Duodenal mucosa (tissue), 2 donors: ENCODE data around the gene SCRG1.

ENCODE experiments used
- H3K27ac ChIP-seq: one replicate; pipeline ENCODE4 v1.7.0; 2013; ENCODE audit warnings: low read depth, low read length
- H3K27me3 ChIP-seq, 2 donors: one replicate each; pipeline ENCODE4 v1.7.0; 2013; ENCODE audit warnings: low read length in 2 of 2, control low read depth in 1 of 2; ENCODE audit not compliant: insufficient read depth in 2 of 2, control insufficient read depth in 1 of 2
- H3K36me3 ChIP-seq, 2 donors: one replicate each; pipeline ENCODE4 v1.7.0; 2013; ENCODE audit warnings: low read length in 2 of 2, control low read depth in 1 of 2; ENCODE audit not compliant: insufficient read depth in 2 of 2, control insufficient read depth in 1 of 2
- H3K4me1 ChIP-seq, 2 donors: one replicate each; pipeline ENCODE4 v1.7.0; 2013; ENCODE audit warnings: low read length in 2 of 2, control low read depth in 1 of 2; ENCODE audit not compliant: insufficient read depth in 2 of 2, control insufficient read depth in 1 of 2
- H3K4me3 ChIP-seq, 2 donors: one replicate each; pipeline ENCODE4 v1.7.0; 2013; ENCODE audit warnings: low read length in 2 of 2, low read depth in 1 of 2
- H3K9ac ChIP-seq, 2 donors: one replicate each; pipeline ENCODE4 v1.7.0; 2013; ENCODE audit warnings: low read length in 2 of 2, low read depth in 1 of 2
- H3K9me3 ChIP-seq, 2 donors: one replicate each; pipeline ENCODE4 v1.7.0; 2013; ENCODE audit warnings: low read length in 2 of 2, control low read depth in 1 of 2; ENCODE audit not compliant: control insufficient read depth in 1 of 2

SCRG1 gene

GRCh38 chr4:173334891-173335752, 63.8 kb downstream of the SCRG1 start:
- Histone ChIP-seq H3K27me3 (no peaks in the 10 kb centered on the region), H3K36me3 (peaks cover 2 to 13% of the 10 kb centered on the region in 2 donors), H3K4me1 (peaks cover 16 to 20% of the 10 kb centered on the region in 2 donors), H3K27ac (peak overlapping the region; percentile 59), H3K9ac (peak overlapping the region; percentile 66 to 82), H3K9me3 (no peaks in the 10 kb centered on the region), H3K4me3 (peak overlapping the region; percentile 81 to 95)
